Smooth muscle cell (in vitro differentiated cells): ENCODE measurements around the gene MIDN. TPM values are rescaled to one million over a fixed set of nuclear protein-coding genes. Genes with fewer than 3 reads are reported as not detected.

Experiments
- DNase-seq: peaks from one replicate; lab custom pipeline; 2025; ENCODE audit not compliant: unreplicated experiment; lab: John Stamatoyannopoulos, UW
- H2AFZ ChIP-seq: fragments of 200-600 bp; sonication (generic); 2 replicates; pipeline ENCODE4 v1.6.0; 2016; ENCODE audit warnings: antibody characterized with exemption, low read depth, mild to moderate bottlenecking
- H3F3A ChIP-seq: fragments of 200-600 bp; sonication (generic); 2 replicates; pipeline ENCODE4 v1.6.0; 2017; ENCODE audit warnings: antibody characterized with exemption, low read depth
- H3K27ac ChIP-seq: fragments of 200-600 bp; sonication (generic); 2 replicates; pipeline ENCODE4 v1.5.1; 2016; ENCODE audit warnings: low read depth, mild to moderate bottlenecking
- H3K27me3 ChIP-seq: fragments of 200-600 bp; sonication (generic); 2 replicates; pipeline ENCODE4 v1.6.1; 2016; ENCODE audit warnings: low read depth, mild to moderate bottlenecking
- H3K36me3 ChIP-seq: fragments of 200-600 bp; sonication (generic); 2 replicates; pipeline ENCODE4 v1.5.1; 2016; ENCODE audit warnings: low read depth
- H3K4me1 ChIP-seq: fragments of 200-600 bp; sonication (generic); 2 replicates; pipeline ENCODE4 v1.5.1; 2016; ENCODE audit warnings: low read depth
- H3K4me2 ChIP-seq: fragments of 200-600 bp; sonication (generic); 2 replicates; pipeline ENCODE4 v1.6.0; 2016; ENCODE audit warnings: mild to moderate bottlenecking
- H3K4me3 ChIP-seq: fragments of 200-600 bp; sonication (generic); 2 replicates; pipeline ENCODE4 v1.5.1; 2016; ENCODE audit warnings: mild to moderate bottlenecking
- H3K79me2 ChIP-seq: fragments of 200-600 bp; sonication (generic); 2 replicates; pipeline ENCODE4 v1.6.0; 2016; ENCODE audit warnings: low read depth, mild to moderate bottlenecking
- H3K9ac ChIP-seq: fragments of 200-600 bp; sonication (generic); 2 replicates; pipeline ENCODE4 v1.6.0; 2016; ENCODE audit warnings: low read depth
- H3K9me3 ChIP-seq: fragments of 200-600 bp; sonication (generic); replicated peaks from 2 replicates; pipeline ENCODE4 v1.5.1; 2016; ENCODE audit warnings: low read depth
- H4K20me1 ChIP-seq: fragments of 200-600 bp; sonication (generic); 2 replicates; pipeline ENCODE4 v1.6.0; 2016; ENCODE audit warnings: low read depth
- CTCF ChIP-seq: fragments of 200-600 bp; sonication (generic); IDR thresholded peaks from 2 replicates; pipeline ENCODE4 v1.5.1; 2017; ENCODE audit warnings: borderline replicate concordance, mild to moderate bottlenecking, antibody characterized with exemption; ENCODE audit not compliant: insufficient read depth, poor library complexity, severe bottlenecking
- WGBS: methylation state at CpG from one replicate; pipeline ENCODE4 v1.1.7; 2016; ENCODE audit warnings: low lambda C conversion rate; 5-methylcytosine and 5-hydroxymethylcytosine counted together
- polyA plus RNA-seq: library from polyadenylated mRNA; unstranded; fragments of >200 nt; fragmentation: Nextera tagmentation; extraction: Ambion mirVana; gene quantifications from 2 replicates; pipeline ENCODE4 v1.2.1, GENCODE V29; 2016
- total RNA-seq: library from RNA; depleted of rRNA; stranded (reverse); fragments of >200 nt; gene quantifications from 2 replicates; pipeline ENCODE4 v1.2.3, GENCODE V29; 2014

Gene MIDN
- total and polyA plus RNA-seq, 2 experiments from 2014 or later: 58.5 to 65.3 TPM

- Histone ChIP-seq H3F3A (no peaks in the 10 kb centered on the region), H3K4me2 (no peak overlapping the region), H3K9ac (no peak overlapping the region), H3K27ac (no peak overlapping the region), H3K4me3 (no peak overlapping the region), H3K4me1 (peaks cover 10% of the 10 kb centered on the region), H3K9me3 (no peaks in the 10 kb centered on the region), H3K36me3 (no peaks in the 10 kb centered on the region), H4K20me1 (peaks cover 8% of the 10 kb centered on the region), H3K79me2 (peaks cover under 1% of the 10 kb centered on the region), H2AFZ (no peak overlapping the region), H3K27me3 (no peaks in the 10 kb centered on the region)
- WGBS: 89% methylated on average over 18 of the region's 18 CpGs
- no peak for TF ChIP-seq CTCF
- DNase-seq: no peak
Measured at GRCh38 chr19:1282588-1283206, 34.3 kb downstream of the MIDN start.

- no peak overlapping the region for H3K27ac ChIP-seq
- no peak for TF ChIP-seq CTCF
- H3K4me1 ChIP-seq: peaks cover 10% of the 10 kb centered on the region
- no peaks in the 10 kb centered on the region for H3K9me3 ChIP-seq
- H3F3A ChIP-seq: no peaks in the 10 kb centered on the region
- no peak overlapping the region for H3K4me3 ChIP-seq
- no peaks in the 10 kb centered on the region for H3K79me2 ChIP-seq
- no peak overlapping the region for H2AFZ ChIP-seq
- no peak overlapping the region for H3K9ac ChIP-seq
- H3K27me3 ChIP-seq: no peaks in the 10 kb centered on the region
- no peak overlapping the region for H3K4me2 ChIP-seq
- DNase-seq: no peak
- WGBS: 89% methylated on average over 26 of the region's 29 CpGs
- H3K36me3 ChIP-seq: no peaks in the 10 kb centered on the region
- H4K20me1 ChIP-seq: peaks cover 8% of the 10 kb centered on the region
Measured at GRCh38 chr19:1283207-1283916, 35.0 kb downstream of the MIDN start.

- no peaks in the 10 kb centered on the region for H3K79me2 ChIP-seq
- H2AFZ ChIP-seq: no peak overlapping the region
- no peak for DNase-seq
- H3K36me3 ChIP-seq: no peaks in the 10 kb centered on the region
- H4K20me1 ChIP-seq: peaks cover 13% of the 10 kb centered on the region
- peaks cover 10% of the 10 kb centered on the region for H3K4me1 ChIP-seq
- H3F3A ChIP-seq: no peaks in the 10 kb centered on the region
- no peak overlapping the region for H3K9ac ChIP-seq
- TF ChIP-seq CTCF: no peak
- no peak overlapping the region for H3K4me3 ChIP-seq
- no peak overlapping the region for H3K27ac ChIP-seq
- H3K27me3 ChIP-seq: no peaks in the 10 kb centered on the region
- H3K9me3 ChIP-seq: no peaks in the 10 kb centered on the region
- 96% methylated on average over 8 of the region's 12 CpGs for WGBS
- no peak overlapping the region for H3K4me2 ChIP-seq
Measured at GRCh38 chr19:1283917-1284292, 35.5 kb downstream of the MIDN start.
